Measurements from ENCODE around the gene BICDL1. TPM values are rescaled to one million over a fixed set of nuclear protein-coding genes. Genes with fewer than 3 reads are reported as not detected.

Gene BICDL1
- total RNA-seq, 2 experiments from 2014 or later = 62.7 to 63.7 TPM

- H3K4me3 Mint-ChIP-seq = no peak overlapping the region
- H3K9me3 Mint-ChIP-seq = no peaks in the 10 kb centered on the region
- no peaks in the 10 kb centered on the region for H3K27me3 Mint-ChIP-seq
- peaks cover 26% of the 10 kb centered on the region for H3K36me3 Mint-ChIP-seq
- peaks cover 48% of the 10 kb centered on the region for H3K4me1 Mint-ChIP-seq
- no peak for DNase-seq
- peak overlapping the region; percentile 90 for H3K27ac Mint-ChIP-seq
These were observed 137.0 kb downstream of the BICDL1 start for GRCh38 chr12:120125792-120126634.

- H3K4me3 Mint-ChIP-seq = no peak overlapping the region
- DNase-seq = no peak
- H3K27me3 Mint-ChIP-seq = no peaks in the 10 kb centered on the region
- peaks cover 42% of the 10 kb centered on the region for H3K4me1 Mint-ChIP-seq
- H3K36me3 Mint-ChIP-seq = peaks cover 29% of the 10 kb centered on the region
- H3K9me3 Mint-ChIP-seq = no peaks in the 10 kb centered on the region
- peak overlapping the region; percentile 90 for H3K27ac Mint-ChIP-seq
These were observed 137.6 kb downstream of the BICDL1 start for GRCh38 chr12:120126635-120127005.

GRCh38 chr12:120130011-120130410 lies 141.0 kb downstream of the BICDL1 start:
- no peaks in the 10 kb centered on the region for H3K27me3 Mint-ChIP-seq
- H3K4me3 Mint-ChIP-seq = no peak overlapping the region
- no peaks in the 10 kb centered on the region for H3K9me3 Mint-ChIP-seq
- DNase-seq = no peak
- no peak overlapping the region for H3K27ac Mint-ChIP-seq
- peaks cover 43% of the 10 kb centered on the region for H3K36me3 Mint-ChIP-seq
- H3K4me1 Mint-ChIP-seq = peaks cover 24% of the 10 kb centered on the region

DNA sequence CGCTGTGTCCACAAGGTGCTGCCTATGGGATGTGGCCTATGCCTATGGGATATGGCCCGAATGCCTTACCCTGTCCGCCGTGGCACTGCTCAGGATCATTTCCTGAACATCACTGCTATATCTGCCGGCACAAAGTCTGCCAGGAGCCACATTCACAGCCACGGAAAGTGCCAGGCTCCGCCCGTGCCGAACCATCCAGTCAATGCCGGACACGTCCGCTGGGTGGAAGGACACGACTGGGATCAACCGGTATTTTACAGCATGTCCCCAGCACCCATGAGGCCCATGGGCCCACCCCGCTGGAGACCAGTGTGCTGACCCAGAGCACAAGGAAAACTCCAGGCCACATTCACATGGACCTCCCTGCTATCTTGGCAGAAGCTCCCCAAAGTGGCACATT lies 142.1 kb downstream of the BICDL1 start:
- no peaks in the 10 kb centered on the region for H3K9me3 Mint-ChIP-seq
- DNase-seq = no peak
- H3K4me3 Mint-ChIP-seq = no peak overlapping the region
- peaks cover 21% of the 10 kb centered on the region for H3K4me1 Mint-ChIP-seq
- no peak overlapping the region for H3K27ac Mint-ChIP-seq
- peaks cover 43% of the 10 kb centered on the region for H3K36me3 Mint-ChIP-seq
- H3K27me3 Mint-ChIP-seq = no peaks in the 10 kb centered on the region

- Mint-ChIP-seq H3K4me1 (peaks cover 10% of the 10 kb centered on the region), H3K9me3 (no peaks in the 10 kb centered on the region), H3K27ac (peak overlapping the region; percentile 45), H3K27me3 (no peaks in the 10 kb centered on the region), H3K36me3 (peaks cover 33% of the 10 kb centered on the region), H3K4me3 (no peak overlapping the region)
- no peak for DNase-seq
These were observed 143.2 kb downstream of the BICDL1 start for GRCh38 chr12:120132054-120132836.

GRCh38 chr12:120132863-120133385 lies 143.9 kb downstream of the BICDL1 start:
- no peak for DNase-seq
- Mint-ChIP-seq H3K27me3 (no peaks in the 10 kb centered on the region), H3K4me1 (peaks cover 3% of the 10 kb centered on the region), H3K9me3 (no peaks in the 10 kb centered on the region), H3K36me3 (peaks cover 27% of the 10 kb centered on the region), H3K27ac (peak overlapping the region; percentile 45), H3K4me3 (no peak overlapping the region)

DNA sequence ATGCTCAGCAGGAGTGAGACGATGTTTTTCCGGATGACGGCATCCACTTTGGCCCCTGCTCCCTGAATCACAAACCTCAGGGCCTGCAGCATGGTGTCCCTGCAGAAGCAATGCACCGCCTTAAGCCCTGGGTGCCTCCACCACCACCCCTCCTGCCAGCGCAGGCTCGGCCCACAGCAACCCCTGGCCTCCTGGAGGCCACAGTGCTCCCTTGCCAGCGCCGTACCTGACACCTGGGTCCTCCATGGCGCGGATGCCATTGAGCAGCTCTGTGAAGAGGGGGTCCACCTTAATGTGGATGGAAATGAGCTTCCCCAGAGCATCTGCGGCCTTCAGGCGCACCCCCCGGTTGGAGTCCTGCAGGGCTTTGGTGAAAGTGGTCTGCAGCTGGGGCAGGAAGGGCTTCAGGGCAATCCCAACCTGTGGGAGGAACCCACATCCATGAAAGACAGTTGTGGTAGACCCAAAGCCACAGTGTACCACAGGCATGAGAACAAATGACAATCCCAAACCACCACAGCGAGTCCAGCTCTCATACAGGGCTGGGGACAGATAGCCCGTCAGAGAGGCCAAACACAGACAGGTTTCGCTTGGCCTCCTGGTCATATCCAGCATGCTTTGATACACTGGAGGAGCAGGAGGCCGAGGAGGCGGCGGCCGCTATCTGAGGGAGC lies 145.4 kb downstream of the BICDL1 start:
- H3K27ac Mint-ChIP-seq = no peak overlapping the region
- no peak overlapping the region for H3K4me3 Mint-ChIP-seq
- no peak for DNase-seq
- no peaks in the 10 kb centered on the region for H3K27me3 Mint-ChIP-seq
- no peaks in the 10 kb centered on the region for H3K9me3 Mint-ChIP-seq
- H3K4me1 Mint-ChIP-seq = peaks cover 1% of the 10 kb centered on the region
- H3K36me3 Mint-ChIP-seq = peaks cover 27% of the 10 kb centered on the region

- peaks cover 37% of the 10 kb centered on the region for H3K36me3 Mint-ChIP-seq
- no peaks in the 10 kb centered on the region for H3K4me1 Mint-ChIP-seq
- H3K27me3 Mint-ChIP-seq = no peaks in the 10 kb centered on the region
- no peak overlapping the region for H3K4me3 Mint-ChIP-seq
- DNase-seq = no peak
- H3K9me3 Mint-ChIP-seq = no peaks in the 10 kb centered on the region
- no peak overlapping the region for H3K27ac Mint-ChIP-seq
These were observed 147.2 kb downstream of the BICDL1 start for GRCh38 chr12:120136093-120136770.

DNA sequence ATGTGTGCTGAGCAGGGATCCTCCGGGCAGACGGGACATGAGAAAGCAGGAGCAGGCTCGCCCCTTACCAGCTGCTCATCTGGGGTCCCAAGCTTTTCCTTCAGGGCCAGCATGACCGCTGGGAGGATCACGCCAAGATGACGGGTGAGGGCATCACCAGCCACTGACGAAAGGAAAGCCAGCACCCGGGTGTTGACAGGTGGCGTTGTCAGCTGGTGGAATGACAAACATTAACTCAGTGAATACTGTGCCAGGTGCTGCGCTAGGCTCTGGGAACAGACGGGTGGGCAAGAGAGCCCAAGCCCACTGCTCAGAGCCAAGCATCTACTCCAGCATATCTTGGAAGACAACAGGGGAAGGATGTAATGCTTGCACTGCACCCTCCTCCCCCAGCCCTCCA lies 148.8 kb downstream of the BICDL1 start:
- Mint-ChIP-seq H3K9me3 (no peaks in the 10 kb centered on the region), H3K4me3 (no peak overlapping the region), H3K4me1 (no peaks in the 10 kb centered on the region), H3K27ac (no peak overlapping the region), H3K27me3 (no peaks in the 10 kb centered on the region), H3K36me3 (peaks cover 37% of the 10 kb centered on the region)
- DNase-seq = no peak

- Mint-ChIP-seq H3K9me3 (no peaks in the 10 kb centered on the region), H3K4me3 (no peak overlapping the region), H3K27me3 (no peaks in the 10 kb centered on the region), H3K4me1 (no peaks in the 10 kb centered on the region), H3K36me3 (peaks cover 36% of the 10 kb centered on the region), H3K27ac (peak overlapping the region; percentile 25)
- no peak for DNase-seq
These were observed 149.3 kb downstream of the BICDL1 start for GRCh38 chr12:120138366-120138765.

DNA sequence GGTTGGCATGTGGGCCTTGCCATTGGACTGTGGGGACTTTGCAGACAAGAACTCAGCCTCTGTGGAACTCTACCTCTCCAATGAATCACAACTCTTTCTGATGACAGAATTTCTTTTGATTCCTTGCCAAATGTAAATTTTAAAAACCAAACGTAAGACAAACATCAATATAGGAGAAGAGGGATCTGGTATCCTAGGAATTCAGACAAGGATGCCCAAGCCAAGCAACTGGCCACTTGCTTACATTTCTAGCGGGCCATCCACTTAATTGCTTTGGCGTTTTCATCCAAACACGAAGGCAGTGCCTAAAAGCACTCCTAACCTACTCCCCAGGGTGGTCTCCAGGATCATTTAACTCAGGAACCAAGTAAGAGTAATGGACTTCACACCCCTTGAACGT lies 150.9 kb downstream of the BICDL1 start:
- Mint-ChIP-seq H3K4me1 (no peaks in the 10 kb centered on the region), H3K27ac (peak overlapping the region; percentile 8), H3K4me3 (no peak overlapping the region), H3K27me3 (no peaks in the 10 kb centered on the region), H3K36me3 (peaks cover 38% of the 10 kb centered on the region), H3K9me3 (no peaks in the 10 kb centered on the region)
- DNase-seq = no peak

GRCh38 chr12:120140603-120141002 lies 151.6 kb downstream of the BICDL1 start:
- Mint-ChIP-seq H3K4me3 (no peak overlapping the region), H3K27me3 (no peaks in the 10 kb centered on the region), H3K9me3 (no peaks in the 10 kb centered on the region), H3K27ac (no peak overlapping the region), H3K36me3 (peaks cover 37% of the 10 kb centered on the region), H3K4me1 (no peaks in the 10 kb centered on the region)
- DNase-seq = no peak

GRCh38 chr12:120141336-120141735 lies 152.3 kb downstream of the BICDL1 start:
- no peak overlapping the region for H3K27ac Mint-ChIP-seq
- no peak overlapping the region for H3K4me3 Mint-ChIP-seq
- no peaks in the 10 kb centered on the region for H3K9me3 Mint-ChIP-seq
- no peak for DNase-seq
- H3K4me1 Mint-ChIP-seq = no peaks in the 10 kb centered on the region
- H3K36me3 Mint-ChIP-seq = peaks cover 37% of the 10 kb centered on the region
- H3K27me3 Mint-ChIP-seq = no peaks in the 10 kb centered on the region

GRCh38 chr12:120142231-120142877 lies 153.3 kb downstream of the BICDL1 start:
- no peak for DNase-seq
- no peak overlapping the region for H3K4me3 Mint-ChIP-seq
- peaks cover 42% of the 10 kb centered on the region for H3K36me3 Mint-ChIP-seq
- no peaks in the 10 kb centered on the region for H3K9me3 Mint-ChIP-seq
- no peak overlapping the region for H3K27ac Mint-ChIP-seq
- H3K4me1 Mint-ChIP-seq = no peaks in the 10 kb centered on the region
- H3K27me3 Mint-ChIP-seq = no peaks in the 10 kb centered on the region

Measured in activated naive CD8-positive, alpha-beta T cell treated with anti-CD3 and anti-CD28 coated beads for 36 hours (primary cell).